Measurements from ENCODE around the gene ROR2.
"Not testable (repeated sequence)": the region's sequence is repeated elsewhere in the genome, so short reads cannot be mapped to it uniquely, and the experiment has no call there.

Gene ROR2

DNA sequence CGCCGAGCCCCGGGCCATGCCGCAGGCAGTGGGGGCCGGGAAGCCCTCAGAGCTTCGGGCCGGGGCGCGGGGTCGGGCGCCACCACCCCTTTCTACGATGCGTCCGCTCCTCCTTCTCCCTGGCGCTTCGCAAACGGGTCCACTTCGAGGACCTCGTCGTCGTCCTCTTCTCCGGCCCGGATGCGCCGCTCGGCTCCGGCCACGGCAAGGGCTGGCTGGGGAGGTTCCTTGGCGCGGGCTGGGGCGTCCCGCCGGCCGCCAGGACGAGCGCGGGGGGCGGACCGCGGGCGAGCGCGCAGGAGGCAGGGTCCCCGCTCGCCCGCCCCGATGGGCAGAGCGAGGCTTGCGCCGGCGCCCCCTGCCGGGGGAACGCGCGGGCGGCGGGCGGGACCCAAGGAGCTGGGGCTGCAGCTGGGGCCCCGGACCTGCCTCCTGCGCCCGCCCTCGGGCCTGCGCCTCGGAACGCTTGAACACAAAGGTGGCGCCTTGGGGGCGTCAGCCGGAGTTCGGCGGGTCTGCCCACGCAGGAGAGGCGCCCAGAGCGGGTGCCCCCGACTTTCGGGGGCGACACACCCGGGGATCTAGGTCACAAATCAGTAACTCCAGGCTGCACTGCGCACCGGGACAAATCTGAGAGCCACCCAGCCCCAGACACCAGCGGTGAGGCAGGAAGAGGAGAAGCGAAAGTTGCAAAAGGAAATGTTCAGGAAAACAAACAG, at the start of gene ROR2:
Gene ROR2 (minus strand): TSS at position 283 of the 719 bp plus-strand sequence.
- peak within 1 kb of the TSS; percentile 44 for H3K4me3 ChIP-seq (ENCODE audit: low read depth, low read length)
- DNase-seq (ENCODE audit: low read depth): no peak

DNA sequence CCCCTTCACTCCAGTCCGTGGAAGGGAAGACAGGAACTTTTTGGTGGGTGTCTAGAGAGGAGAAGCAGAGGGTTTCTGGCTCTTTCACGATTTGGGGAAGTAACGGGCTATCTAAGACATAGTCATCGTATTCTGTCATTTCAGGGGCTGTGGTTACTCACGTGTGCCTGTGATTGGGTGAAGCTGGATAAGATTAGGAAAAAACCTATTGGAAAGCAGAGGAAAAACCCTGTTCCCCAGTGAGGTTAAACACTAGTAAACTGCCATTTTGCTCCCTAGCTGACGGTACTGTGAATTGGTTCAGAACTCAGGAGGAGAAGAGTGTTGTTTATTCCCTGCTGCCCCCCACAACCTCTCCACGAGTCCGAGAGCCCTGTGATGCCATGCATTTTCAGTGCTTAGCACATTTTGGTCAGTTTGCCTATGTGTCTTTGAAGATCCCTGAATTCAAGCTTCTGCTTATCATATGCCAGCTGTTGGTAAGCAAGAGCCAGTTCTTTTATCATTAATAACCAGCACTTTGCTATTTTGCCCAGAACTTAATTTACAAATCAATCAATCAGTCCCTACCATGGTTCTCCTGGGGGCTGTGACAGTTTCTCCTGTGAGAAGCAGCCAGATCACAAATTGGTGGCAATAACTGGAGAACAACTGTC, 45.1 kb upstream of the ROR2 start:
- no peak for DNase-seq (ENCODE audit: low read depth)
- H3K4me3 ChIP-seq (ENCODE audit: low read depth, low read length): no peak overlapping the region

DNA sequence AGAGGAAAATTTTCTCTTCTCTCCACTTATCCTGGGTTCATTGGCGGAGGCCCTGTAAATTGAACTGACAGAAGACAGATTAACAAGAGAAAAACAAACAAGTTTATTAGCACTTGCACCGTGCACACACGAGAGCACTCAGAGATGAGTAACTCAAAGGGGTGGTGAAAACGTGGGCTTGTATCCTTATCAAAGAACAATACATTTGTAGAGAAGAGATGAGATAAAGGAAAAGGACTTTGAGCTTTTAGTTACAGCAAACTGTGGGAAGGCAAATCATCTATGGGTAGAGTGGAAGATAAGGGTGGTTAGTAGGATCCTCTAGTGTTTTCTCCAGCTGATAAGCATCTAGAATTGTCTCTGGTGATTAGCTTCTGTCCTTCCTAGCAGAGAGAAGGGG, 44.4 kb upstream of the ROR2 start:
- H3K4me3 ChIP-seq (ENCODE audit: low read depth, low read length): no peak overlapping the region
- no peak for DNase-seq (ENCODE audit: low read depth)

DNA sequence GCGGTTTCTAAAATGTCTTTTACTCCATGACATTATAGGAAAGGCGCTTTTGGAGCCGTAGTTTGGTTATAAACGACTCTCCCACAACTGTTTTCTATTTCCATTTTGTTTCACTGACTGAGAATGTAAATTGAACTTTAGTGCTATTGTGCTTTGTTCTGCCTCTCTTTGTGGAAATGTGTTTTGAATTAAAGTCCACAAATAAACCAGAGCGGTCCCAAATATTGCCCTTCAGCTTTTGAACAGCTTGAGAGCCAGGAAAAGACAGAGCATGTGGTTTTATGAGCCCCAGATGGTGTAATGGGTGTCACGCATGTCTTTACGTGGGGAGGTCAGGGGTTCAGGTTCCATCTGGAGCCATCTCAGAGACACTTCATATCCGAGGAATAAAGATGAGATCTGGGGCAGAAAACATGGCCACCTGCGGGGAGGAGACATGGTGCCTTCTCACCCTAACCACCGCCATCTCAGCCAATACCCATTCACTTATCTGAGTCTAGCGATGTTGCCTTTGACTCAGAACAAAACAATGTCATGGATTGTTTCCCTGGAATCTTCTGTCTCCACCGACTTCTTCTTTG, 42.5 kb upstream of the ROR2 start:
- no peak overlapping the region for H3K4me3 ChIP-seq (ENCODE audit: low read depth, low read length)
- no peak for DNase-seq (ENCODE audit: low read depth)

DNA sequence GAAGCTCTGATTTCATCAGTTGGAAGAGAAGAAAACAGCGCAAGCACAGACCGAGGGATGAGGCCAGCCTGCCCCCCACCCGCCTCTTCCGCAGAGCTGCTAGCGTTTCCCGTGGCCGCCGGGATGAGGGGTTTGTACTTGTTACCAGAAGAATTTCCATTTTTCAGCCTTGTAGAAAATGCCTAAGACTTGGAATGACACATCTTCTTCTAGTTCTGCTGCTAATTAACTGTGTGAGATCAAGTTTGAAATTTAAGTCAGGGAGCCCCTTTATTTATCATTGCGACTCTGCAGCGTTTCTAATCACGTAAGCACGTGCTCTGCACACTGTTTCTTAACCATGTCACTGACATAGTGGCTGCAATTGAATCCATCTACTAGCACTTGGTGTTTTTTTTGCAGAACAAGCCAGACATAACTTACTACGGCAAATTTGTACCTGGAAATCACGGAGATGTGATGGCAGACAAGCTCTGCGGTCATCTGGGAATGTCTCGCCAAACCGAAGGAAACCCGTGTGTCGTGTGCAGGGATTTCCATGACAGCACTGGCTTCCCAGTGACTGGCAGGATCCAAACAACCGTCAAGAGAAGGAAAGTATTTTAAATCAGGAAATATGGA, 41.8 kb upstream of the ROR2 start:
- DNase-seq (ENCODE audit: low read depth): no peak
- peak overlapping the region; percentile 20 for H3K4me3 ChIP-seq (ENCODE audit: low read depth, low read length)

DNA sequence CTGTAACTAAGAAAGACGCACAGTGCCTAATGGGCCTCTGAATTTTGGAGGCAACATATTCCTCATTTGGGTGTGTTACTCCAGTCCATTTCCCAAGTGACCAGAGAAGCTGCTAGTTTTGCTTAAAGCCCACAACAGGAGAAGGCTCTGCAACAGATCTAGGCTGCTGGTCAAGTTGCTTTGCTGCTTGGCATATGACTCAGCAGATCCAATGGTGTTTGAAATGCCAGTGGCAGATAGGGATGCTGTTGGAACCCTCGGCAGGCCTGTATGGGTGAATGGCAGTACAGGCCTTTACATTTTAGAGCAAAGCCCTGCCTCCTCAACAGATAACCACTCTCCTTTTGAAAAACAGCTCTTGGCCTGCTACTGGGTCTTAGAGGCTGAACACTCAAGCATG, 36.2 kb upstream of the ROR2 start:
- DNase-seq (ENCODE audit: low read depth): no peak
- H3K4me3 ChIP-seq (ENCODE audit: low read depth, low read length): no peak overlapping the region

DNA sequence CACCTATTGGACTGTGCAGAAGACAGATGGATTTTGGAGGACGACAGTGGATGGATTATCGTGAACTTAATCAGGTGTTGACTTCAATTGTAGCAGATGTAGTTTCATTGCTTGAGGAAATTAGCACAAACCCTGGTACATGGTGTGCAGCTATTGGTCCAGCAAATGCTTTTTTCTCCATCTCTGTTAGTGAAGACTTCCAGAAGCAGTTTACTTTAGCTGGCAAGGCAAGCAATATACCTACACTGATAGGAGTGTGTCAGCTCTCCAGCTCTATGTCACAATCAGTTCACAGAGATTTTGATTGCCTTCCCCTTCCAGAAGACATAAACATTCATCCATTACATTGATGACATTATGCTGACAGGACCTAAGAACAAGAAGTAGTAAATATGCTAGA, 35.7 kb upstream of the ROR2 start:
- no peak for DNase-seq (ENCODE audit: low read depth)
- H3K4me3 ChIP-seq (ENCODE audit: low read depth, low read length): no peak overlapping the region

DNA sequence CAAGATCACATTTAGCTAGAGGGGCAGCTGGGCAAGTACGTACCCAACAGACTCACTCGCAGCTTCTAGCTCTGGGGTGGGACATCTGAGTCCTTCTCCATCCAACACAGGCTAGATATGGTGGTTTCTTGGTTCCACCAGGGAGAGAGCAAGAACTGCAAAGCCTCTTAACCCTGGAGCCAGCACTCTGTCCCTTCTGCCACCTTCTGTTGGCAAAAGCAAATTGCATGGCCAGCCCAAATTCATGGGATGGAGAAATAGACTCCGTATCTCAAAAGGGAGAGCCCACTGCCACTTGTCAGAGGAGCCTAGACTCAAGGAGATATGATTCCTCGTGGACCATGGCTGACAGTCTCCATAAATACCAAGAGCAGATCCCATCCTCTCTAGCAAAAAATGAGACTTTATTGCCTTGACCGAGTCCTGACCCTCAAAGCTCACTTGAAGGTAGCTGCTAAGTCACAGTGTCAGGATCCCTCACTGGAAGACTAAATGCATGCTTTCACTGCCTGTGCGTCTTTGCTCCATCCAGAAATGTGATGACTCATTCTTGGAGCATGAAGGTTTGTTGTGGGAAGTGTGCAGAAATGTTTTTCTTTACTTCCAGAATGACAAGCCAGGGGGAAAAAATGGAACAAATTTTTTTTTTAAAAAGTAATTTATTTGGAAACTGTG, 28.8 kb upstream of the ROR2 start:
- no peak overlapping the region for H3K4me3 ChIP-seq (ENCODE audit: low read depth, low read length)
- peak; percentile 54 for DNase-seq (ENCODE audit: low read depth)

DNA sequence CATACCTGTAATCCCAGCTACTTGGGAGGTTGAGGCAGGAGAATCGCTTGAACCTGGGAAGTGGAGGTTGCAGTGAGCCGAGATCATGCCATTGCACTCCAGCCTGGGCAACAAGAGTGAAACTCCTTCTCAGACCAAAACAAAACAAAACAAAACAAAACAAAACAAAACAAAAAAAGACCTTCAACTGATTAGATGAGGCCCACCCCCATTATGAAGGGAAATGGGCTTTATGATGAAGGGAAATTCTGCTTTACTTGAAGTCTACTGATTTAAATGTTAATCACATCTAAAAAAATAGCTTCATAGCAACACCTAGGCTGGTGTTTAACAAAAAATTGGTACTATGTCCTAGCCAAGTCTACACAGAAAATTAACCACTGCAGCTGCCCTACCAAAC, 25.2 kb upstream of the ROR2 start:
- H3K4me3 ChIP-seq (ENCODE audit: low read depth, low read length); DNase-seq (ENCODE audit: low read depth): not testable (repeated sequence)

DNA sequence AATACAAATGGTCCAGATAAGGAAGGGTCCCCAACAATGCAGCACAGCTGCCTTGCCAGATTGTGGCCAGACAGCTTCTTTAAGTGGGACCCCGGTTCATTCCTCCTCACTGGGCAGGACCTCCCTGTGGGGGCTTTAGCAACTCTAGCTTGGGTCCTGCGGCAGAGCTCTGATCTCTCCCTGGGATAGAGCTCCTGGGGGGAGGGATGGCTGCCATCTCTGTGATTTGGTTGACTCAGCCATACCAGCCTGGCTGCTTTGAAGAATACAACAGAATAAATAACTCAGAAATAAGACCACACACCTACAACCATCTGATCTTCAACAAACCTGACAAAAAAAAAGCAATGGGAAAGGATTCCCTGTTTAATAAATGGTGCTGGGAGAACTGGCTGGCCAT, 22.7 kb upstream of the ROR2 start:
- no peak for DNase-seq (ENCODE audit: low read depth)
- H3K4me3 ChIP-seq (ENCODE audit: low read depth, low read length): no peak overlapping the region

DNA sequence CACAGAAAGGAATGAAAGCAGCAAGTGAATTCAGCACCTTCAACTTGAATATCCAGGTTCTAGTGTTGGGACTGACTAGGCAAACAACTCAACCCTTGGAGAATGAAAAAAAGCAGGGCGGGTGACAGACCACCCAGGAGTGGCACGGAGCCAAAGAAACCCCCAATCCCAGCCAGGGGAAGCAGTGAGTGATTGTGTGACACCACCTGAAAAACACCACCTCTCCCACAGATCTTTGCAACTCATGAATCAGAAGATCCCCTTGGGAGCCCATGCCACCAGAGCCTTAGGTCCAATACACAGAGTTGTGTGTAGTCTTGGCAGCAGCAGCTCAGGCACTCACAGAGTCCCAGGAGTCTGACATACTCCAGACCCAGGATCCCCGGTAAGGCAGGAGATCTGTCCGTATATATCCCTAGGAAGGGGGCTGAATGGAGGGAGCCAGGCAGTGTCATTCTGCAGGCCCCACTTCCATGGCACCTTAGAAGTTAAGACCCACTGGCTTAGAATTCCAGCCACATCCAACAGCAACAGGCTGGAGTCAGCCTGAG, 22.1 kb upstream of the ROR2 start:
- H3K4me3 ChIP-seq (ENCODE audit: low read depth, low read length): no peak overlapping the region
- no peak for DNase-seq (ENCODE audit: low read depth)

DNA sequence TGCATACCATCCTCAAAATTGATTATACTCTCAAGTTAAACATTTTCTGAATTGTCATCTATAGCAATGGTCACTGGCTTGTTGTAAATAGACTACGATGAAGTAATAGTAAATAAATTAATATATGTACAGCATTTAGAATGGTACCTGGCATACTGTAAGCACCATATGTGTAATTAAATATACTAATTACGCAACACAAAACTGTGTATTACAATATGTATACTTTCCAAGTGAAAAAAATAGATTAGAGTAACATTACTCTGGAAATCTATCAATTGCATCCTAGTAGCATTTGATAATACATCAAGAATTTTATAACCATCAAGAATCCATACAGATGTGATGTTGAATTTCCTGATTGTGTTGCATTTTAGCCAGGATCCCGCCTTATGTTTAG, 17.2 kb upstream of the ROR2 start:
- no peak overlapping the region for H3K4me3 ChIP-seq (ENCODE audit: low read depth, low read length)
- DNase-seq (ENCODE audit: low read depth): no peak

DNA sequence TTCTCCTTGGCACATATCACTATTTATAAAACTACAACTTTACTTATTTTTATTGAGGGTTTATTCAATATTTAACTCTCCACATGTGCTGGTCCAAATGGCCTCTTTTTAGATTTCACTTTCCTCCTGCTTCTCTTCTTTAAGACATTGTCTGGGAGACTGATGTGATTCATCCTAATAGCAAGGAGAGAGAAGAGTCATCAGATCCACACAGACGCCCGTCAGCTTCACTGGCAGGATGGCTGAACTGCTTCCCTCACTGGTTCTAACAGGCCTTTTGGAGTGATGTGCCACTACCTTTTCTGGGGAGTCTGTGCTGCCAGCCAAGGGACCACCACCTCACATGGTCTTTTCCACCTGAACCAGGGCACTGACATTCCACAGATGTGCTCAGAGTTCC, 16.5 kb upstream of the ROR2 start:
- H3K4me3 ChIP-seq (ENCODE audit: low read depth, low read length): no peak overlapping the region
- no peak for DNase-seq (ENCODE audit: low read depth)

DNA sequence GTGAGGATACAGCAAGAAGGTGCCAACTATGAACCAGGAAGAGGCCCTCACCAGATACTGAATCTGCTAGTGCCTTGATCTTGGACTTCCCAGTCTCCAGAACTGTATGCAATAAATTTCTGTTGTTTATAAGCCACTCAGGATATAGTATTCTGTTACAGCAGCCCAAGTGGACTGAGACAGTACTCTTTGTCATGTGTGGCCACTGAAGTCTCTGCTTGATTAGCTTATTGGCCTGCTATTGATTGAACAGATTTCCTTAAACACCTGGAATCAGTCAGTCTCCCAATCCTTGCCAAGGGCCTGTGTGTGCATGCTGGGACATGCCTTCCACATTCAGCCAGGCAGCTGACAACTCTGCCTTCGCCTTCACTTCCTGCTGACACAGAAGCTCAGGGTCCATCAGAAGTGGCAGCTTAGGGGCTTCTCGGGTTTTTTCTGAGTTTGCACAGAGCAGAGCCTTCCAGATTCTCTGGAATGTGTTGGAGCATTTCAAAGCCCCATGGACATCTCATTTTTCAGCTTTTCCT, 13.7 kb upstream of the ROR2 start:
- no peak for DNase-seq (ENCODE audit: low read depth)
- no peak overlapping the region for H3K4me3 ChIP-seq (ENCODE audit: low read depth, low read length)

DNA sequence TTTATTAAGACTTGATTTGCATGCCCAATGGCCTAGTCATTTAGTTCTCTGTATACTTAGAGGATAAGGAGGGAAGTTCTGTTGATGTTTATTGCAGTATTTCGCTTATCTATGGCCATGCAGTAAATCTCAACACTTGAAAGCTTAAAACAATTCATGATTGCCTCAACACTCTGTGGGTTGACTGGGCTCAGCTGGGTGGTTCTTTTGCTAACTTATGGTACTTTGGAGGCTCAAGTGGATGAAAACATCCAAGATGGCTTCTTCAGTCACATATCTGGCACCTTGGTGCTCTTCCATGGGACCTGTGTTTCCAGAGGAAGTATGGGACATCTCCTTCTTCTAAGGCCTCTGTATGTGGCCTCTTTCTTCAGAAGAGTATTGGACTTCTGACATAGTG, 10.3 kb upstream of the ROR2 start:
- DNase-seq (ENCODE audit: low read depth): no peak
- no peak overlapping the region for H3K4me3 ChIP-seq (ENCODE audit: low read depth, low read length)

DNA sequence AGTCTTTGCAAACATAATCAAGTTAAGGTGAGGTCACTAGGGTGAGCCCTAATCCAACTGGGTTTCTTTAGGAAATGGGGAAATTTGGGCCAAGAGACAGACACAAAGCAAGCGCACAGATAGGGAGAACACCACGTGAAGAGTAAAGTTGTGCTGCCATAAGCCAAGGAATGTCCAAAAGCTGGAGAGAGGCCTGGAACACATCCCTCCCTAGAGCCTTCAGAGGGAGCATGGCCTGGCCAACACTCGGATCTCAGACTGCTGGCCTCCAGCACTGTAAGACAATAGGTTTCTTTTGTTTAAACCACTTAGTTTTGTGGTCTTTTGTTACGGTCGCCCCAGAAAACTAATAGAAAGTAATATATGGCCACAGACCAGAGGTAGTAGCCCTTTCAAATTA, 8.1 kb upstream of the ROR2 start:
- H3K4me3 ChIP-seq (ENCODE audit: low read depth, low read length): no peak overlapping the region

DNA sequence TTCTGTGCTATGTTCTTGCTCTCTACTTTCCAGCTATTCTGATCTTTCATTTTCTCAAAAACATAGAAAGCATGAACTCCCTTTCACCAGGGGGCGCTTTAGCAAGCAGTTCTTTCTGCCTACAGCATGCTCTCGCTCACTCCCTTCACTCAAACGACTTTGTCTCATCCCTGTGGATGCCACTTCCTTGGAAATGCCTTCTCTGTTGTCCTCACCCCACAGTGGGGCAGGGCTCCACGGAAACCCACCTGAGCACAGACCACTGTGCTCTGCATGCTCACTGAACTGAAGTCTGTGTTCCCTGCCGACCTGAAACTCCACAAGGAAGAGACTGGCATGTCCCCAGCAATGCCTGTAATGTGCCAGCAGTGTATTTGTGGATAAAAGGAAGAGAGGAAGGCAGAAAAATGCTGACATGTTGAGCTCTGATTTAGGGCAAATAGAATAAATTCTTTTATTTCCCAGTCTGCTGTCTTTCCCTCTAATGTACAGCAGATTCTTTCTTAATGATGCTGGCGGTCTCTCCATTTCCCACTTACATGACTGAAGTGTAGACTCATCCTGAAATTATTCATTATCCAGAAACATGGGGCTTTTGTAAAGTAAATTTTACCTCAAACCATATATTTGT, 4.9 kb upstream of the ROR2 start:
- H3K4me3 ChIP-seq (ENCODE audit: low read depth, low read length): peak overlapping the region; percentile 33
- peak; percentile 19 for DNase-seq (ENCODE audit: low read depth)

More for the DNA sequence above, 8.1 kb upstream of the ROR2 start:
- DNase-seq (ENCODE audit: low read depth): no peak

DNA sequence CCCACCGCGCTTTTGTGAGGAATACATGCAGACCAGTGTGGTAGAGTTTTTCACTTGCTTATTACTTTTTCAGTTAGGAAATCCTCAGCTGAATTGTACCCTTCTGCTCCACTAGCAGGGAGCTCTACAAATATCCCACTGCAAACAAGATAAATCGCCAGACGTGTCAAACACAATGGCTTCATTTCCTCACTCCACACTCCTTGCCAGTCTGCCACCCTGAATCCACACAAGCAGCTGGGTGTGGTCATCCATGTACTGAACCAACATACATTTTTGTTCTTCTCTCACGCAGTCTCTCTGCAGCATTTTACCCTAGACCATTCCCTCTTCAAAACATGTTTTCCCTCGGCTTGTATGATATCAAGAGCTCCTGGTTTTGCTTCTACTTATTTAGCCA, 3.7 kb upstream of the ROR2 start:
- DNase-seq (ENCODE audit: low read depth): no peak
- no peak overlapping the region for H3K4me3 ChIP-seq (ENCODE audit: low read depth, low read length)

DNA sequence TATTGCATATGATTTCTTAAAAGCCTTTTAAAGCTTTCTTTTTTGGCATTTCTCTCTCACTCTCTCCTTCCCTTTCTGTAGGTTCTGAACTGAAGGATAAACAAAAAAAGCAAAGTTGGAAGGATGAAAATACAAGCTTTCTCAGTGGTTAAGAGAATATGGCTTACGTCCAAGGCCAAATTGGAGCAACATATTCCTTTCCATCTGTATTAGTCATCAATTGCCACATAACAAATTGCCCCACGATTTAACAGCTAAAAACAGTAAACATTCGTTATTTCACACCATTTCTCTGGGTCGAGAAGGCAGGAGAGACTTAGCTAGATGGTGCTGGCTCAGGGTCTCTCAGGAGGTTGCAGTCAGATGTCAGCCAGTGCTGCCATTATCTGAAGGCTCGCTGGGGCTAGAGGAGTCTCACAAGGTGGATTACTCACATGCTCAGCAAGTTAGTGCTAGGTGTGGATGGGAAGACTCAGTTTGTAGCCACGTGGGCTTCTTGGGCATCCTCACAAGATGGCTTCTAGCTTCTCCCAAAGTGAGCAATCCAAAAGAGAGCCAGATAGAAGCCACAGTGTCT, 2.0 kb upstream of the ROR2 start:
- H3K4me3 ChIP-seq (ENCODE audit: low read depth, low read length): no peak overlapping the region
- DNase-seq (ENCODE audit: low read depth): no peak
